Astrocyte of the spinal cord (primary cell): ENCODE measurements around the gene MTPN.

ENCODE experiments used
- DNase-seq: peaks from one replicate; pipeline ENCODE4 v3.0.0; 2011; ENCODE audit warnings: low read depth, low spot score
- H3K4me3 ChIP-seq: 2 replicates; pipeline ENCODE4 v1.5.1; 2011; ENCODE audit warnings: low read depth, mild to moderate bottlenecking, low read length, moderate library complexity
- in situ Hi-C: cut with HindIII; loops from 2 replicates; pipeline ENCODE4 v1.10.0; 2017; ENCODE audit warnings: low sequenced_read_pairs
- TF ChIP-seq, protein P1 (sequence below): IDR thresholded peaks from 2 replicates; pipeline ENCODE4 v1.5.1; 2012; ENCODE audit warnings: low read depth, mild to moderate bottlenecking, low read length, inconsistent platforms

MTPN gene

DNA sequence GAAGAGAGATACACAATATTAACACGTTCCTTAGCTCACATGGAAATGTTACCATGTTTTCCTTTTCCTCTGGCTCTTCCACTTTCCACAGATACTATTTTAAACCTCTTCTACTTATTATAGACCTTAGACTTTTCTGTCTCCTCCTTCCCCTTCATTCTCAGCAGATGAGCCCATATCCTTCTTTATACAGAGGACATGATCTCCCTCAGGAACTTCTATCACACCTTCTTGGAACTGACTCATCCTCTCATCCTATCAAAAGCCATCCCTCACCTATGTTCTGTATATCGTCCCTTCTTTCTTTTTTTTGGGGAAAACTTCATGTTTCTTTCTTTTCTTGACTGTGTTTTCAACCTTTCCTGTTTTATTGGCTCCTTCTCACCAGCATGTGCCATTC, 20.8 kb downstream of the MTPN start:
- no peak overlapping the region for H3K4me3 ChIP-seq
- TF ChIP-seq, protein P1, sequence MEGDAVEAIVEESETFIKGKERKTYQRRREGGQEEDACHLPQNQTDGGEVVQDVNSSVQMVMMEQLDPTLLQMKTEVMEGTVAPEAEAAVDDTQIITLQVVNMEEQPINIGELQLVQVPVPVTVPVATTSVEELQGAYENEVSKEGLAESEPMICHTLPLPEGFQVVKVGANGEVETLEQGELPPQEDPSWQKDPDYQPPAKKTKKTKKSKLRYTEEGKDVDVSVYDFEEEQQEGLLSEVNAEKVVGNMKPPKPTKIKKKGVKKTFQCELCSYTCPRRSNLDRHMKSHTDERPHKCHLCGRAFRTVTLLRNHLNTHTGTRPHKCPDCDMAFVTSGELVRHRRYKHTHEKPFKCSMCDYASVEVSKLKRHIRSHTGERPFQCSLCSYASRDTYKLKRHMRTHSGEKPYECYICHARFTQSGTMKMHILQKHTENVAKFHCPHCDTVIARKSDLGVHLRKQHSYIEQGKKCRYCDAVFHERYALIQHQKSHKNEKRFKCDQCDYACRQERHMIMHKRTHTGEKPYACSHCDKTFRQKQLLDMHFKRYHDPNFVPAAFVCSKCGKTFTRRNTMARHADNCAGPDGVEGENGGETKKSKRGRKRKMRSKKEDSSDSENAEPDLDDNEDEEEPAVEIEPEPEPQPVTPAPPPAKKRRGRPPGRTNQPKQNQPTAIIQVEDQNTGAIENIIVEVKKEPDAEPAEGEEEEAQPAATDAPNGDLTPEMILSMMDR: no peak
- no peak for DNase-seq
- in situ Hi-C loops: no loop called here

DNA sequence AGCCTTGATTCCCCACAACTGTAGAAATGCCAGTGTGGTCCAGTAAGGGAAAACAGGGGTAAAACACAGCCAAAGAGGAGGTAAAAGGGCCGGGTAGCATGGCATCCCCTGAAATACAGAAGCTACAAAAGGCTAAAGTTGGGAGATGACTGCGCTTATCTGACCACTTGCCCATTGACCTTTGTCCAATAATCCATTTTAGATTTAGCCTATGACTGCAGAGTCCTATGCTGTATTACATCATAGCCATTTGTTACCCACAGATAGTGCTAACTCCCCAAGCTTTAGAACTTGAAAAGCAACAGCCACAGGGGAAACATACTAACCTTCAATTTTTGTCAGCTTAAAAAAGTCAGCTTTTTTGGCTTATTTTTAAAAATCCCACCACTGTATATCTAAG, 26.2 kb downstream of the MTPN start:
- no peak for DNase-seq
- in situ Hi-C loops: no loop called here
- H3K4me3 ChIP-seq: no peak overlapping the region
- TF ChIP-seq, protein P1: no peak

DNA sequence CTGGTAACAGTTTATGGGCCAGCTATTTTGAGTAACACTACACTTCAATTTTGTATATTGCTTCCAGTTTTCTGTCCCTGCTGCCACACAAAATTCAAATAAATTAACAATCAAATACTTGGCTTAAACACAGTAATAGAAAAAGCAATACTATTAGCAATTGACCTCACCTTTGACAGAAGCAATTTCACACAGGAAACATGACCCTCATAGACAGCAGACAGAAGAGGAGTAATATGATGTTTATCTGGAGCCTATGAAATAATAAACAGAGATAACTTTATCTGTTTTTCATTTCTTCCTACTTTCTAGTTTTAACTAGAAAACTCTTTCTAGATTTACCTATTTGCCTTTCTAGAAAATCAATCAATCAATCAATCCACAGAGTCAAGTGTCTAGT, 26.7 kb downstream of the MTPN start:
- no peak overlapping the region for H3K4me3 ChIP-seq
- TF ChIP-seq, protein P1: no peak
- in situ Hi-C loops: no loop called here
- no peak for DNase-seq

DNA sequence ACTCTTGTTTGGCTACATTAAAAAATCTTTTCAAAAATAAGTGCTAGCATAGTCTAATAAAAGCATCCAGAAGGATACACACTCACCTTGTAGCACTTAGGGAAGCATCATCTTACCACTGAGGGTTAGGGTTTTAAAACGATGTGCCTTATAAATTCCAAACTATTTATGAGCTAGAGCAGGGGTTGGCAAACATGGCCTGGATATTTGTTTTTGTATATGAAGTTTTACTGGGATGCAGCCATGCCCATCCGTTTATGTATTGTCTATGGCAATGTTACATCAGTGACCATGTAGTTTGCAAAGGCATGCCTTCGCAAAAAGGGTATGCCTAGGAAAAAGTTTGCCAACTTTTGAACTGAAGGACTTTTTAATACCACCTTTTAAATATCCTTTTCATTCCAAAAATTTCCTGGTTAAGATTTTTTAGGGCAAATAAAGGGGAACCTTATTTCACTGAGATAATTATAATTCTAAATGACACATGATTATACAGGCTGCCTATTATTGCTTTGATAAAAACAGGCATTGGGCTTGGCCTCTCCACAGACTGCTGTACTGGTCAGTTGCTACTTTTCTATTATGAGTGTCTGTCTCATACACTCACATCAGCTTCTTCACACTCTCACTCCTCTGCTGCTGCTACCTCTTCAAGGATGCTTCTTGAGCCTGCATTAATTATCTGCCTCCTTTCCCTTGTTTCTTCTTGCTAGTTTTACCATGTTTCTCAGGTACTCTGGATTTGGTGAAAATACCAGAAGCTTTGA, 30.7 kb downstream of the MTPN start:
- no peak for DNase-seq
- in situ Hi-C loops: no loop called here
- no peak overlapping the region for H3K4me3 ChIP-seq
- TF ChIP-seq, protein P1: no peak

DNA sequence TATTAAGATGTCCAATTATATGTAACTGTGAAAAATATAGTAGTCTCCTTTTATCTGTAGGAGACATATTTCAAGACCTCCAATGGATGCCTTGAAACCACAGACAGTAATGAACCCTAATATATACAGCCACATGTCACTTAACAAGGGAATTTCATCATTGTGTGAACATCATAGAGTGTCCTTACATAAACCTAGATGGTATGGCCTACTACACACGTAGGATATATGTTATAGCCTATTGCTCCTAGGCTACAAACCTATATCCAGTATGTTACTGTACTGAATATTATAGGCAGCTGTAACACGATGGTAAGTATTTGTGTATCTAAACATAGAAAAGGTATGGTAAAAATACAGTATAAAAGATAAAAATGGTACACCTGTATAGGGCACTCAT, 32.4 kb downstream of the MTPN start:
- in situ Hi-C loops: no loop called here
- TF ChIP-seq, protein P1: no peak

DNA sequence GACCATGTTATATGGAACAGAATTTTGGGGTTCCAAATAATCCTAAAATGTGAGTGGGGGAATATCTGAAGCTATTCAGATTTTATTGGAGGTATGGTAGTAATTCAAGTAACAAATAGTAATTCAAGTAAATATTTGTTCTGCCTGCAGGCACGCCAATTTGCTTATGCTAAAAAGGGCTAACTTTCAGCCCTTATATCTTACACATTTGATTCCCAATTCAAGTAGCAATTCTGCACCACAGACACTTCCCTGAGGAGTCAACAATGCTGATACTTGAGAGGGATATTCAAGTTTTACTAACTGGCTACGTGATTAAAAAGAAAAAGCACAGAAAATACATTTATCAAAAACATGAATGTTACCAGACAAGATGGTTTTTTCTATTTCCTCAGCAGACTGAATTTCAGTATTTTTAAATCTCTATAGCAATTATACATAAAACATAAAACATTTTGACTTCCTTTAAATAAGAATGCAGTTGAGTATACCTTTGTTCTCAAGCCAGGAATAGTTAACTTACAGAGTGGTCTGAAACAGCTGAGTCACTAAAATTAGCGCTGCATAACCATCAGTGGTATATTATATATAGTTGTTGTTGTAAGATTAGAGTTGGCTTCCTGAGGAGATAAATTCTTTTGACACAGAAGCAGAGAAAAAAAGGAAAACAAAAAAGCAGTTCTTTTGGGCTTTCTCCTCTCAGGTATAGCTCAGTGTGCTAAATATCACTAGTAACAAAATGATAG, 33.9 kb downstream of the MTPN start:
- TF ChIP-seq, protein P1: no peak
- no peak overlapping the region for H3K4me3 ChIP-seq
- peak; percentile 35 for DNase-seq
- in situ Hi-C loops: no loop called here

More for the DNA sequence above, 32.4 kb downstream of the MTPN start:
- H3K4me3 ChIP-seq: no peak overlapping the region
- no peak for DNase-seq
